ENCODE measurements around the gene ENTPD2. TPM values are rescaled to one million over a fixed set of nuclear protein-coding genes. Genes with fewer than 3 reads are reported as not detected.
A peak's percentile ranks its signal among the peaks of the same experiment; 100 is the strongest.
"Not testable (repeated sequence)": the region's sequence is repeated elsewhere in the genome, so short reads cannot be mapped to it uniquely, and the experiment has no call there.

Gene ENTPD2
- total RNA-seq, 6 donors from 2014 or later: 0.34 to 0.98 (median 0.55) TPM; not detected in 2

DNA sequence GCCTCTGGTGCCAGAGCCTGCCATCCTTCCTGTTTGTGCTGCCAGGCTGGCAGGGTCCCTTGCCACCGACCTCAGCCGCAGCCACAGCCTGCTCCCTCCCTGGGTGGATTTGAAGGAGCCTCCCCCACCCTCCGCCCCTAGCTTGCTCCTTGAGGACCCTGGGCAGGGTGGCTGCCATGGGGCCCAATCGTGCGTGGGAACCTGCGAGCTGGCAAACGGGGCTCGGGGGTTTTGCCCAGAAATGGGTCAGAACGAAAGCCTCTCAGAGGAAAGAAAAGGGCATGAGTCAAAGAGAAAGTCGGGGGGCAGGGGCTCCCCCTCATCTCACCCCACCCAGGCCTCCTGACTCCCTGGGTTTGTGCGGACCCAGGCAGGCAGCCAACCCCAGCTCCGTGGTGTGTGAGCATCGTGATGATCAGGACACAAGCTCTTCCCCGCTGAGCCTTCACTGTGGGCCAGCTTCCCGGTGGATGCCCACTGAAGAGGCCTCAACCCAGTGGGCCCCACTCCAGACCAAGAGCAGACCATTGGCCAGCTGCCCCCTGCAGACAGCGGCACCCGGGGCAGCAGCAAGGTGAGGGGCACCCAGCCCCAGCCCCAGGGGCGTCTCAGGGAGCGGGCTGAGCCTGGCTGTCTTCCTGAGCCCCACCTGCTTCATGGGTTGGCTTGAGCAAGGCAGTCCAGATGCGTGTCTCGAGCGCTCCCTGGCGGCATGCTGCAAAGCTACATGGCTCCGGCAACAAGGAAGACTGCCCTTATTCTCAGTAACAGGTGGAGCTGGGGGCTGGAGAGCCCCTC, 19.0 kb downstream of the ENTPD2 start:
- TF ChIP-seq POLR2A (IDR thresholded peaks at IDR 0.05): no peak
- peak in 1 of 2 donors; percentile 8 for TF ChIP-seq POLR2AphosphoS5 (IDR thresholded peaks at IDR 0.05)
- TF ChIP-seq, protein P1, sequence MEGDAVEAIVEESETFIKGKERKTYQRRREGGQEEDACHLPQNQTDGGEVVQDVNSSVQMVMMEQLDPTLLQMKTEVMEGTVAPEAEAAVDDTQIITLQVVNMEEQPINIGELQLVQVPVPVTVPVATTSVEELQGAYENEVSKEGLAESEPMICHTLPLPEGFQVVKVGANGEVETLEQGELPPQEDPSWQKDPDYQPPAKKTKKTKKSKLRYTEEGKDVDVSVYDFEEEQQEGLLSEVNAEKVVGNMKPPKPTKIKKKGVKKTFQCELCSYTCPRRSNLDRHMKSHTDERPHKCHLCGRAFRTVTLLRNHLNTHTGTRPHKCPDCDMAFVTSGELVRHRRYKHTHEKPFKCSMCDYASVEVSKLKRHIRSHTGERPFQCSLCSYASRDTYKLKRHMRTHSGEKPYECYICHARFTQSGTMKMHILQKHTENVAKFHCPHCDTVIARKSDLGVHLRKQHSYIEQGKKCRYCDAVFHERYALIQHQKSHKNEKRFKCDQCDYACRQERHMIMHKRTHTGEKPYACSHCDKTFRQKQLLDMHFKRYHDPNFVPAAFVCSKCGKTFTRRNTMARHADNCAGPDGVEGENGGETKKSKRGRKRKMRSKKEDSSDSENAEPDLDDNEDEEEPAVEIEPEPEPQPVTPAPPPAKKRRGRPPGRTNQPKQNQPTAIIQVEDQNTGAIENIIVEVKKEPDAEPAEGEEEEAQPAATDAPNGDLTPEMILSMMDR (IDR thresholded peaks at IDR 0.05): peak; percentile 87 to 97 (median 94)
- no peak for TF ChIP-seq EP300 (IDR thresholded peaks at IDR 0.05)
- Histone ChIP-seq H3K27ac (peak overlapping the region; percentile 46 to 79 (median 67)), H3K36me3 (peaks cover 0 to 27% (median 14%) of the 10 kb centered on the region in 4 donors), H3K9me3 (no peaks in the 10 kb centered on the region), H3K4me3 (peak overlapping the region in 3 of 4 donors; percentile 6 to 30 (median 22)), H3K4me1 (peaks cover 17 to 45% (median 34%) of the 10 kb centered on the region in 4 donors), H3K27me3 (no peaks in the 10 kb centered on the region)
- ATAC-seq (ENCODE audit: low FRiP score in 2 of 2) (peak; percentile 83), DNase-seq (peak; percentile 89 to 92)
- 25 to 27% methylated on average over 13 to 18 of the region's 24 CpGs for WGBS, 2 donors

DNA sequence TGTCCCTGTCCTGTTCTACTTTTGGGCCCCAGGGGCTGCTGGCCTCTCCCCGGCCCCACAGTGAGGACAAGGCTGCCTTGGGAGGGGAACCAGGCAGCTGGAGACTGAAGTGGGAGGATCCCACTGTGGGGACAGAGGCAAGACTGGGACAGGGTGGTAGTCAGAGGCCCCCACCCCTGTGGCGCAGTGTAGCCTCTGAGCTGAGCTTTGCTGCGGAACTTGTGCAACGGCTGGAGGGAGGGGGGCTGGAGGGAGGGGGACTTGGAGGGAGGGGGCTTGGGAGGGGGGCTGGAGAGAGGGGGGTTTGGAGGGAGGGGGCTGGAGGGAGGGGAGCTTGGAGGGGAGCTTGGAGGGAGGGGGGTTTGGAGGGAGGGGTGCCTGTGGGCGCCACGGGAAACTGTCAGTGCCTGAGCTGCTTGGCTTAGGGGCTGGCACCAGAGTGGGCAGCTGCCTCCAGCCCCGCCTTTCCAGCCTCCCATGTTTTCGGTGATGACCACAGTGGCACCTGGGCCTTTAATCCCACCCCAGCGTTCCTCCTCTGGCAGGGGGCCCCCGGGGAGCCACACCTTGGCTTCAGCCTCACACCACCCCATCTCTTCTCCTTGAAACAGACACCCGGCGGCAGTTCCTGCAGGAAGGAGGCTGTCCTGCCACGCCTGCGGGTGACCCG, 19.7 kb downstream of the ENTPD2 start:
- peak overlapping the region in 3 of 4 donors; percentile 13 to 38 (median 29) for H3K4me3 ChIP-seq
- peaks cover 25 to 52% (median 42%) of the 10 kb centered on the region in 4 donors for H3K4me1 ChIP-seq
- H3K36me3 ChIP-seq: peaks cover 0 to 19% (median 8%) of the 10 kb centered on the region in 4 donors
- no peaks in the 10 kb centered on the region for H3K27me3 ChIP-seq
- 41 to 42% methylated on average over 7 to 13 of the region's 15 CpGs for WGBS, 2 donors
- ATAC-seq (ENCODE audit: low FRiP score in 2 of 2): peak in 1 of 2 donors; percentile 11
- peak in 1 of 2 donors; percentile 68 for DNase-seq
- no peaks in the 10 kb centered on the region for H3K9me3 ChIP-seq
- H3K27ac ChIP-seq: peak overlapping the region; percentile 65 to 79 (median 70)
- no peak for TF ChIP-seq EP300 (IDR thresholded peaks at IDR 0.05)
- TF ChIP-seq POLR2A (IDR thresholded peaks at IDR 0.05): no peak
- no peak for TF ChIP-seq POLR2AphosphoS5 (IDR thresholded peaks at IDR 0.05)
- TF ChIP-seq, protein P1 (IDR thresholded peaks at IDR 0.05): no peak

DNA sequence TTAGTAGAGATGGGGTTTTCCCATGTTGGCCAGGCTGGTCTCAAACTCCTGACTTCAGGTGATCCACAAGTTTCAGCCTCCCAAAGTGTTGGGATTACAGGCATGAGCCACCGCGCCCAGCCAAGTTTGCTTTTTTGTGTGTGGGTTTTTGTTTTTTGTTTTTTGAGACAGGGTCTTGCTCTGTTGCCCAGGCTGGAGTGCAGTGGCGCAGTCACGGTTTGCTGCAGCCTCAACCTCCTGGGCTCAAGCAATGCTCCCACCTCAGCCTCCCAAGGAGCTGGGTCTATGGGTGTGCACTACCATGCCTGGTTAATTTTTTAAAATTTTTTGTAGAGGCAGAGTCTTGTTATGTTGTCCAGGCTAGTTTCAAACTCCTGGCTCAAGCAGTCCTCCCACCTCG, 20.4 kb downstream of the ENTPD2 start:
- peak overlapping the region in 3 of 4 donors; percentile 13 to 38 (median 29) for H3K4me3 ChIP-seq
- H3K27ac ChIP-seq: peak overlapping the region; percentile 44 to 79 (median 75)
- peaks cover 0 to 12% (median 2%) of the 10 kb centered on the region in 4 donors for H3K36me3 ChIP-seq
- ATAC-seq (ENCODE audit: low FRiP score in 2 of 2); H3K9me3 ChIP-seq; H3K27me3 ChIP-seq; DNase-seq: not testable (repeated sequence)
- H3K4me1 ChIP-seq: peaks cover 32 to 59% (median 49%) of the 10 kb centered on the region in 4 donors
- WGBS, 2 donors: 85 to 89% methylated on average over 5 of the region's 5 CpGs

DNA sequence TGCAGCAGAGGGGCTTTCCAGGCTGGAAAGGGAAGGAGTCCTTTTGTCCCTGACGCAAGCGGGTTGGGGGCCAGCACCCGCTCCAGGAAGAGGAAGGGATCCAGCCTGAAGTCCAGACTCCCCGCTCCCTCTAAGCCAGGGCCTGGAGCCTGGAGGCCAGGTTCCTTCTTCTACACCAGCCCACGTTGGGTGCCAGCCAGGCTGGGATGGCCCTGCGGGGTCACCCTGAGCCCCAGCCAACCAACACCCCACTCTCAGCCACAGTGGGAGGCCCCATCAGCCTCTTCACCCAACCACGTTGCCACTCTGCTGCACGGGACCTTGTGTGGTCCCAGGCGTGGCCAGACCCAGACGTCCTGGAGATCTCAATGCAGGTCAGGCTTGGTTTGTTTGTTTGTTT, 21.0 kb downstream of the ENTPD2 start:
- peaks cover 33 to 62% (median 51%) of the 10 kb centered on the region in 4 donors for H3K4me1 ChIP-seq
- H3K36me3 ChIP-seq: peaks cover 0 to 6% (median 2%) of the 10 kb centered on the region in 4 donors
- WGBS, 2 donors: 60 to 74% methylated on average over 9 to 10 of the region's 10 CpGs
- DNase-seq (peak in 1 of 2 donors; percentile 78), ATAC-seq (ENCODE audit: low FRiP score in 2 of 2) (peak; percentile 41 to 66)
- TF ChIP-seq POLR2AphosphoS5 (IDR thresholded peaks at IDR 0.05): peak in 1 of 2 donors; percentile 21
- TF ChIP-seq, protein P1 (IDR thresholded peaks at IDR 0.05): no peak
- no peak for TF ChIP-seq EP300 (IDR thresholded peaks at IDR 0.05)
- peak in 1 of 4 donors; percentile 57 for TF ChIP-seq POLR2A (IDR thresholded peaks at IDR 0.05)
- no peaks in the 10 kb centered on the region for H3K27me3 ChIP-seq
- H3K4me3 ChIP-seq: peak overlapping the region in 3 of 4 donors; percentile 9 to 38 (median 13)
- H3K27ac ChIP-seq: peak overlapping the region; percentile 60 to 79 (median 76)
- no peaks in the 10 kb centered on the region for H3K9me3 ChIP-seq

All from upper lobe of left lung (tissue), 6 donors.